Brain microvascular endothelial cell (primary cell): Measurements from ENCODE around the gene LZTFL1.
"Not testable (repeated sequence)": the region's sequence is repeated elsewhere in the genome, so short reads cannot be mapped to it uniquely, and the experiment has no call there.

Experiments
- DNase-seq: peaks from one replicate; pipeline ENCODE4 v3.0.0-alpha.2; 2020
- H3K27ac ChIP-seq: fragments of 250-450 bp; sonication (Bioruptor Pico); 2 replicates; pipeline ENCODE4 v1.5.1; 2020; ENCODE audit warnings: mild to moderate bottlenecking, moderate library complexity
- H3K27me3 ChIP-seq: fragments of 250-450 bp; sonication (Bioruptor Pico); replicated peaks from 2 replicates; pipeline ENCODE4 v1.5.1; 2020; ENCODE audit warnings: mild to moderate bottlenecking
- H3K36me3 ChIP-seq: fragments of 250-450 bp; sonication (Bioruptor Pico); replicated peaks from 2 replicates; pipeline ENCODE4 v1.5.1; 2020; ENCODE audit warnings: mild to moderate bottlenecking
- H3K4me3 ChIP-seq: 2 replicates; pipeline ENCODE4 v1.5.1; 2011; ENCODE audit warnings: low read depth, mild to moderate bottlenecking, control low read depth, low read length, moderate library complexity
- in situ Hi-C: cut with HindIII; loops from 2 replicates; pipeline ENCODE4 v1.10.0; 2017; ENCODE audit warnings: low sequenced_read_pairs, low pct_ligation_motif_present
- TF ChIP-seq, protein P1 (sequence below): IDR thresholded peaks from 2 replicates; pipeline ENCODE4 v1.5.1; 2011; ENCODE audit warnings: low read depth, mild to moderate bottlenecking, moderate library complexity, low read length, control low read depth, inconsistent platforms; ENCODE audit errors: missing control alignments

Gene LZTFL1

DNA sequence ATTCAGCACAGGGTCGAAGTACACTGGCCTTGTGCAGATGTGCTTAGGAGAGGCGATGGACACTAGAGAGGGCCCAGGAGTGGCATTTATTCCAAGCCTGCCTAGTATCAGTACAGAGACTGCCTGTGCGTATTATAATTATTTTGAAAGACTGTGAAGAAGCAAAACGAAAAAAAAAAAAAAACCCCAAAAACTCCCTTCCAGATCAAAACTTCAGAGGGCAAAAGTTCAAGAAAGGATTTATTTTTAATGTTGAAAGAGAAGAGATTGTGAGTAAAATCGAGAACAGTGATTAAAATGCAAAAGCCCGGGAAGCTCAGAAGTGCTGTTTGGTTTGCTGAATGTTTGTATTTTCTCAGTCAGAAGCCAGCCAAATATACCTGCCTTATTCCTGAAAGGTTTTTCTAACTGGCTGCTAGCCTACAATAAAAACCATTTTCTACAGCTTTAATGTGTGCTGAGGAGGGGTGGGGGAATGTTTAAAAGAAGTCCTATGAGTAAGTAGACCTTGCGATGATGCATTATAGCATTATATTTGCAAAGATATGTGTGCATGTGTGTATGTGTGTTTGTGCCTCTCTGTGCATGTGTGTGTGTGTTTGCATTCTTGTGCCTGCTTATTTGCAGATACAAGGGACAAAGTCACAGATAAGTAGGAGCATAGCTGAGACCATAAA is 19.3 kb upstream of the LZTFL1 start:
- TF ChIP-seq, protein P1, sequence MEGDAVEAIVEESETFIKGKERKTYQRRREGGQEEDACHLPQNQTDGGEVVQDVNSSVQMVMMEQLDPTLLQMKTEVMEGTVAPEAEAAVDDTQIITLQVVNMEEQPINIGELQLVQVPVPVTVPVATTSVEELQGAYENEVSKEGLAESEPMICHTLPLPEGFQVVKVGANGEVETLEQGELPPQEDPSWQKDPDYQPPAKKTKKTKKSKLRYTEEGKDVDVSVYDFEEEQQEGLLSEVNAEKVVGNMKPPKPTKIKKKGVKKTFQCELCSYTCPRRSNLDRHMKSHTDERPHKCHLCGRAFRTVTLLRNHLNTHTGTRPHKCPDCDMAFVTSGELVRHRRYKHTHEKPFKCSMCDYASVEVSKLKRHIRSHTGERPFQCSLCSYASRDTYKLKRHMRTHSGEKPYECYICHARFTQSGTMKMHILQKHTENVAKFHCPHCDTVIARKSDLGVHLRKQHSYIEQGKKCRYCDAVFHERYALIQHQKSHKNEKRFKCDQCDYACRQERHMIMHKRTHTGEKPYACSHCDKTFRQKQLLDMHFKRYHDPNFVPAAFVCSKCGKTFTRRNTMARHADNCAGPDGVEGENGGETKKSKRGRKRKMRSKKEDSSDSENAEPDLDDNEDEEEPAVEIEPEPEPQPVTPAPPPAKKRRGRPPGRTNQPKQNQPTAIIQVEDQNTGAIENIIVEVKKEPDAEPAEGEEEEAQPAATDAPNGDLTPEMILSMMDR: no peak
- DNase-seq: no peak
- in situ Hi-C loops: no loop called here
- H3K27me3 ChIP-seq: peaks cover 5% of the 10 kb centered on the region
- H3K4me3 ChIP-seq: no peak overlapping the region
- no peak overlapping the region for H3K27ac ChIP-seq
- no peaks in the 10 kb centered on the region for H3K36me3 ChIP-seq

DNA sequence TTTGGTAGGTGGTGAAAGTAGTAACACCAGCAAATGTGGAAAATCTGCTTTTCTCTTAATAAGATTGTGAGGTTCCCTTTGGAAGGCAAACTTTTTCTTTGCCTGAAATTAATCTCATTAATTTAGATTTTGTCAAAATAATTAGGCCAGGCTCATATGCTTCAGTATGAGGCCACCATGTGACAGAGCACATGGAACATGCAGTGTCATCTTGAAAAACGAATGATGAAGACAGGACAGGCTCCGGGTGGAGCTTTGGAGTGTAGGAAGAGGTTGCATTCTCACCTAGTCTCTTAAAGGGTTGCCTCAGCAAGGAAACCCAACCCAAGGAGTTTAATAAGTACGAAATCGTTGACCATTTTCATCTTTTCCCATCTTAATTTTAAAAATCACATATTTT is 18.6 kb upstream of the LZTFL1 start:
- Histone ChIP-seq H3K4me3 (no peak overlapping the region), H3K36me3 (no peaks in the 10 kb centered on the region), H3K27ac (no peak overlapping the region), H3K27me3 (peaks cover 5% of the 10 kb centered on the region)
- TF ChIP-seq, protein P1: no peak
- no peak for DNase-seq
- in situ Hi-C loops: no loop called here

DNA sequence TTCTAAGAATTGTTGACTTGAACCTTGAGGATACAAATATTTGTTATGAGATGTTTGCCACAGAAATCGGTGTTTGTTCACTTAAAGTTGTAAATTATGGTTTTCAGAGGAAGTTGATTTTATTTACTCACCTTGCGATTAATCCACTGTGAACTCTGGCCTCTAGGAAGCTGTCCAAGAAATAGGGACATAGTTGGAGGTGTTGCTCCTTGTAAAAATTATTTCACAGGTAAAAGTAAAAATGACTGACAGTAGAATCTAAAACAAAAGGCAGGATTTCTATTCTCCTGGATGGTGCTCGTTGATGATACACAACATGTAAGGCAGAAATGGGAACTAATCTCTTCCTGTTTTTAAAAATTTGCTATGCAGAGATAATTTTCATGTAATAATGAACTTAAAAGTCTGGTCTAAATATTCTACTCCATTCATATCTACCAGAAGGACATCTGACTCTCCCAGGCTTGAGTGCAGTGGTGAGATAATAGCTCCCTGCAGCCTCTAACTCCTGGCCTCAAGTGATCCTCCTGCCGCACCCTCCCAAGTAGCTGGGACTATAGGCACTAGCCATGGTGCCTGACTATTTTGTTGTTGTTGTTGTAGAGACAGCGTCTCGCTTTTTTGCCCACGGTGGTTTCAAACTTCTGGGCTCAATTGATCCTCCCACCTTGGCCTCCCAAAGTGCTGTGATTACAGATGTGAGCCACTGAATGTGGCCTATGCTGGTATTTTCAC is 17.1 kb upstream of the LZTFL1 start:
- Histone ChIP-seq H3K36me3 (no peaks in the 10 kb centered on the region), H3K27ac (no peak overlapping the region), H3K27me3 (peaks cover 5% of the 10 kb centered on the region), H3K4me3 (no peak overlapping the region)
- TF ChIP-seq, protein P1: no peak
- DNase-seq: no peak
- in situ Hi-C loops: no loop called here

DNA sequence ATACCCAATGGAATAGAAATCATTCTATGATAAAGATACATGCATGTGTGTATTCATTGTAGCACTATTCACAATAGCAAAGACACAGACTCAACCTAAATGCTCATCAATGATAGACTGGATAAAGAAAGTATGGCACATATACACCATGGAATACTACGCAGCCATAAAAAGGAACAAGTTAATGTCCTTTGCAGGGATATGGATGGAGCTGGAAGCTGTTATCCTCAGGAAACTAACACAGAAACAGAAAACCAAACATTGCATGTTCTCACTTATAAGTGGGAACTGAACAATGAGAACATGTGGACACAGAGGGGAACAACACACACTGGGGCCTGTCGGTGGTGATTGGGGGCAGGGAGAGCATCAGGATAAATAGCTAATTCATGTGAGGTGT is 15.1 kb upstream of the LZTFL1 start:
- DNase-seq, H3K27ac ChIP-seq: not testable (repeated sequence)

DNA sequence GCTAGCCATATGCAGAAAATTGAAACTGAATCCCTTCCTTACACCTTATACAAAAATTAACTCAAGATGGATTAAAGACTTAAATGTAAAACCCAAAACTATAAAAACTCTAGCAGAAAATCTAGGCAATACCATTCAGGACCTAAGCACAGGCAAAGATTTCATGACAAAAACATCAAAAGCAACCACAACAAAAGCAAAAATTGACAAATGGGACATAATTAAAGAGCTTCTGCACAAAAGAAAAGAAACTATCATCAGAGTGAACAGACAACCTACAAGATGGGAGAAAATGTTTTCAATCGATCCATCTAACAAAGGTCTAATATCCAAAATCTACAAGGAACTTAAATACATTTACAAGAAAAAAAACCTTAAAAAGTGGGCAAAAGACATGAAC is 14.4 kb upstream of the LZTFL1 start:
- H3K36me3 ChIP-seq, in situ Hi-C loops, H3K27me3 ChIP-seq, H3K27ac ChIP-seq, DNase-seq, H3K4me3 ChIP-seq: not testable (repeated sequence)

More for the DNA sequence above, 15.1 kb upstream of the LZTFL1 start:
- H3K4me3 ChIP-seq, H3K36me3 ChIP-seq, in situ Hi-C loops, H3K27me3 ChIP-seq: not testable (repeated sequence)

DNA sequence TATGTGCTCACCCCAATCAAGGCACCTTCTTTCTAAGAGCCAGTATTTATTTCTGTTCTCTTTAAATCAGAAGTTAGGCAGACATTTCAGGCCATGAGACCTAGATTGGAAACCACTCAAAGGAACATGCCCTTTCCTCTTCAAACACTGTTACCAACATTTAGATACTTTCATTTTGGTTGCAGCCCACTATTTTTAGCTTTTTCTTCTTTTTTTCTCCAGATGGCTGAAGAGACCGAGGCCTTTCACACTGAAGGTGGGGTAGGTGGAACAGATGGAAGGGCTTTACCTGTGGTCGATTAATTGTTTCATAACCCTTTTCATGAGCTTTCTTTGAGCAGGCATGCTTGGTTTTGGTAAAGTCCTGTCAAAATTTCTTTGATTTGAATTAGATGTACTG is 10.9 kb upstream of the LZTFL1 start:
- Histone ChIP-seq H3K4me3 (no peak overlapping the region), H3K36me3 (no peaks in the 10 kb centered on the region), H3K27me3 (peaks cover 11% of the 10 kb centered on the region), H3K27ac (no peak overlapping the region)
- TF ChIP-seq, protein P1: no peak
- DNase-seq: no peak
- in situ Hi-C loops: no loop called here

DNA sequence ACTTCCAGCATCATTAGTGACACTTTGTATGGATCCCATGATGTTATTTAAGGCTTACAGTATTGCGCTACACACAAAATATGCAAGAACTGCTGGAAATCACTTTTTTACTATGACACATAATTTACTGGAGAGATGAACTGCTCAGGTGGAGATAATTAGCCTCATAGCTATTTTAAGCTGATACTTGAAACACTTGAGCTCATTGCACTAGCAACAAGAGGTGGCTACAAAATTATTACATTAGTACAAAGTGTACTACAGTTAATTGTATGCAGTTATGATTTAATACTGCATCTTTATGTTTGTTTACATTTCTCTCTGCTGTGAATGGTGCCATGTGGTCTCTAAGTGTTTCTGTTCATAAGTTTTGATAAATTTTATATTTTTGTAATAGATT is 6.5 kb upstream of the LZTFL1 start:
- in situ Hi-C loops: no loop called here

More for the DNA sequence above, 6.5 kb upstream of the LZTFL1 start:
- H3K27ac ChIP-seq: no peak overlapping the region
- TF ChIP-seq, protein P1: no peak
- H3K4me3 ChIP-seq: no peak overlapping the region
- no peak for DNase-seq
- peaks cover 19% of the 10 kb centered on the region for H3K27me3 ChIP-seq
- no peaks in the 10 kb centered on the region for H3K36me3 ChIP-seq
